ENCODE measurements around the gene VGLL4. TPM values are rescaled to one million over a fixed set of nuclear protein-coding genes. Genes with fewer than 3 reads are reported as not detected.

Gene VGLL4
- total and polyA plus RNA-seq, 5 donors = 40.9 to 66.9 (median 53.2) TPM

- no peak for DNase-seq
- intact Hi-C loops (cut with DNase I) = loop anchor here (2.0 to 10.0 kb wide), 4 partner anchors 153 to 275 kb away; no protein-coding TSS in a partner anchor
- Histone ChIP-seq H3K27ac (ENCODE audit: low read length) (no peak overlapping the region), H3K27me3 (ENCODE audit: control insufficient read depth, insufficient read depth) (no peaks in the 10 kb centered on the region), H3K4me3 (ENCODE audit: low read length) (no peak overlapping the region), H3K9me3 (ENCODE audit: control insufficient read depth, low read length) (no peaks in the 10 kb centered on the region), H3K4me1 (ENCODE audit: control insufficient read depth, insufficient read depth, low read length) (no peaks in the 10 kb centered on the region)
- no peak for ATAC-seq
- WGBS = 10% methylated on average over 2 of the region's 2 CpGs
Measured at GRCh38 chr3:11651900-11652299, 8.2 kb upstream of the VGLL4 start.

- 62% methylated on average over 4 of the region's 4 CpGs for WGBS
- intact Hi-C loops (cut with DNase I) = loop anchor here (5.0 to 10.0 kb wide), 3 partner anchors 153 to 274 kb away; no protein-coding TSS in a partner anchor
- no peak for ATAC-seq
- Histone ChIP-seq H3K4me3 (ENCODE audit: low read length) (no peak overlapping the region), H3K9me3 (ENCODE audit: control insufficient read depth, low read length) (no peaks in the 10 kb centered on the region), H3K27ac (ENCODE audit: low read length) (no peak overlapping the region), H3K4me1 (ENCODE audit: control insufficient read depth, insufficient read depth, low read length) (no peaks in the 10 kb centered on the region), H3K27me3 (ENCODE audit: control insufficient read depth, insufficient read depth) (no peaks in the 10 kb centered on the region)
- DNase-seq = no peak
Measured at GRCh38 chr3:11651477-11651876, 7.8 kb upstream of the VGLL4 start.

- Histone ChIP-seq H3K27me3 (ENCODE audit: control insufficient read depth, insufficient read depth) (no peaks in the 10 kb centered on the region), H3K4me3 (ENCODE audit: low read length) (no peak overlapping the region), H3K9me3 (ENCODE audit: control insufficient read depth, low read length) (no peaks in the 10 kb centered on the region), H3K4me1 (ENCODE audit: control insufficient read depth, insufficient read depth, low read length) (no peaks in the 10 kb centered on the region), H3K27ac (ENCODE audit: low read length) (no peak overlapping the region)
- ATAC-seq = peak in 1 of 2 donors; percentile 62
- intact Hi-C loops (cut with DNase I) = loop anchor here (5.0 to 10.0 kb wide), 3 partner anchors 154 to 273 kb away; no protein-coding TSS in a partner anchor
- WGBS = 92% methylated on average over 3 of the region's 3 CpGs
- DNase-seq = no peak
Measured at GRCh38 chr3:11650391-11650790, 6.7 kb upstream of the VGLL4 start.

GRCh38 chr3:11648735-11649134 lies 5.0 kb upstream of the VGLL4 start:
- no peak for DNase-seq
- Histone ChIP-seq H3K27ac (ENCODE audit: low read length) (no peak overlapping the region), H3K27me3 (ENCODE audit: control insufficient read depth, insufficient read depth) (no peaks in the 10 kb centered on the region), H3K4me1 (ENCODE audit: control insufficient read depth, insufficient read depth, low read length) (no peaks in the 10 kb centered on the region), H3K9me3 (ENCODE audit: control insufficient read depth, low read length) (no peaks in the 10 kb centered on the region), H3K4me3 (ENCODE audit: low read length) (no peak overlapping the region)
- no peak for ATAC-seq
- intact Hi-C loops (cut with DNase I) = loop anchor here in 1 of 4 donors (10.0 kb wide), 1 partner anchor 74 kb away; no protein-coding TSS in a partner anchor
- 79% methylated on average over 1 of the region's 1 CpG for WGBS

- WGBS = under 1% methylated on average over 18 of the region's 18 CpGs
- intact Hi-C loops (cut with DNase I) = loop anchor here in 3 of 4 donors (5.0 to 10.0 kb wide), 4 partner anchors 41 to 81 kb away; no protein-coding TSS in a partner anchor
- Histone ChIP-seq H3K27me3 (ENCODE audit: control insufficient read depth, insufficient read depth) (no peaks in the 10 kb centered on the region), H3K4me3 (ENCODE audit: low read length) (peak overlapping the region; percentile 88), H3K4me1 (ENCODE audit: control insufficient read depth, insufficient read depth, low read length) (peaks cover 15% of the 10 kb centered on the region), H3K27ac (ENCODE audit: low read length) (peak overlapping the region; percentile 93), H3K9me3 (ENCODE audit: control insufficient read depth, low read length) (no peaks in the 10 kb centered on the region)
- ATAC-seq = peak; percentile 60 to 66
- DNase-seq = peak; percentile 55 to 81 (median 79)
Measured at GRCh38 chr3:11643201-11643603, 513 bp downstream of the VGLL4 start.

- Histone ChIP-seq H3K27ac (ENCODE audit: low read length) (peak overlapping the region; percentile 93), H3K4me1 (ENCODE audit: control insufficient read depth, insufficient read depth, low read length) (peaks cover 16% of the 10 kb centered on the region), H3K27me3 (ENCODE audit: control insufficient read depth, insufficient read depth) (no peaks in the 10 kb centered on the region), H3K4me3 (ENCODE audit: low read length) (peak overlapping the region; percentile 88), H3K9me3 (ENCODE audit: control insufficient read depth, low read length) (no peaks in the 10 kb centered on the region)
- DNase-seq (peak; percentile 87 to 94 (median 92)), ATAC-seq (peak; percentile 87 to 88)
- intact Hi-C loops (cut with DNase I) = loop anchor here in 3 of 4 donors (5.0 to 10.0 kb wide), 4 partner anchors 40 to 80 kb away; no protein-coding TSS in a partner anchor
- WGBS = under 1% methylated on average over 44 of the region's 44 CpGs
Measured at GRCh38 chr3:11642431-11643191, 1.1 kb downstream of the VGLL4 start.

- Histone ChIP-seq H3K4me3 (ENCODE audit: low read length) (peak overlapping the region; percentile 88), H3K27ac (ENCODE audit: low read length) (peak overlapping the region; percentile 65), H3K27me3 (ENCODE audit: control insufficient read depth, insufficient read depth) (no peaks in the 10 kb centered on the region), H3K9me3 (ENCODE audit: control insufficient read depth, low read length) (no peaks in the 10 kb centered on the region), H3K4me1 (ENCODE audit: control insufficient read depth, insufficient read depth, low read length) (peaks cover 16% of the 10 kb centered on the region)
- intact Hi-C loops (cut with DNase I) = loop anchor here in 3 of 4 donors (5.0 to 10.0 kb wide), 4 partner anchors 40 to 80 kb away; no protein-coding TSS in a partner anchor
- under 1% methylated on average over 13 of the region's 13 CpGs for WGBS
- no peak for ATAC-seq
- DNase-seq = peak in 1 of 3 donors; percentile 61
Measured at GRCh38 chr3:11641683-11642430, 1.9 kb downstream of the VGLL4 start.

- Histone ChIP-seq H3K4me1 (ENCODE audit: control insufficient read depth, insufficient read depth, low read length) (peaks cover 20% of the 10 kb centered on the region), H3K9me3 (ENCODE audit: control insufficient read depth, low read length) (no peaks in the 10 kb centered on the region), H3K27me3 (ENCODE audit: control insufficient read depth, insufficient read depth) (no peaks in the 10 kb centered on the region), H3K27ac (ENCODE audit: low read length) (peak overlapping the region; percentile 80), H3K4me3 (ENCODE audit: low read length) (peak overlapping the region; percentile 88)
- no peak for ATAC-seq
- 3% methylated on average over 2 of the region's 2 CpGs for WGBS
- DNase-seq = no peak
- intact Hi-C loops (cut with DNase I) = loop anchor here in 3 of 4 donors (5.0 to 10.0 kb wide), 4 partner anchors 39 to 79 kb away; no protein-coding TSS in a partner anchor
Measured at GRCh38 chr3:11641316-11641682, 2.4 kb downstream of the VGLL4 start.

- no peak for ATAC-seq
- intact Hi-C loops (cut with DNase I) = loop anchor here in 3 of 4 donors (5.0 to 10.0 kb wide), 4 partner anchors 38 to 78 kb away; no protein-coding TSS in a partner anchor
- 68% methylated on average over 9 of the region's 9 CpGs for WGBS
Measured at GRCh38 chr3:11640009-11640673, 3.6 kb downstream of the VGLL4 start.

More at GRCh38 chr3:11640009-11640673, 3.6 kb downstream of the VGLL4 start:
- Histone ChIP-seq H3K4me3 (ENCODE audit: low read length) (no peak overlapping the region), H3K9me3 (ENCODE audit: control insufficient read depth, low read length) (no peaks in the 10 kb centered on the region), H3K27me3 (ENCODE audit: control insufficient read depth, insufficient read depth) (no peaks in the 10 kb centered on the region), H3K4me1 (ENCODE audit: control insufficient read depth, insufficient read depth, low read length) (peaks cover 24% of the 10 kb centered on the region), H3K27ac (ENCODE audit: low read length) (peak overlapping the region; percentile 73)
- no peak for DNase-seq
